GM12892 (cell line): ENCODE results near the gene TBCB.

Experiments
- POLR2A ChIP-seq: IDR thresholded peaks from 2 replicates; pipeline ENCODE4 v1.6.1; 2011; ENCODE audit warnings: low read depth, low read length, control low read depth
- POLR2AphosphoS5 ChIP-seq: IDR thresholded peaks from 2 replicates; pipeline ENCODE4 v1.6.1; 2011; ENCODE audit warnings: low read depth, low read length, control low read depth

DNA sequence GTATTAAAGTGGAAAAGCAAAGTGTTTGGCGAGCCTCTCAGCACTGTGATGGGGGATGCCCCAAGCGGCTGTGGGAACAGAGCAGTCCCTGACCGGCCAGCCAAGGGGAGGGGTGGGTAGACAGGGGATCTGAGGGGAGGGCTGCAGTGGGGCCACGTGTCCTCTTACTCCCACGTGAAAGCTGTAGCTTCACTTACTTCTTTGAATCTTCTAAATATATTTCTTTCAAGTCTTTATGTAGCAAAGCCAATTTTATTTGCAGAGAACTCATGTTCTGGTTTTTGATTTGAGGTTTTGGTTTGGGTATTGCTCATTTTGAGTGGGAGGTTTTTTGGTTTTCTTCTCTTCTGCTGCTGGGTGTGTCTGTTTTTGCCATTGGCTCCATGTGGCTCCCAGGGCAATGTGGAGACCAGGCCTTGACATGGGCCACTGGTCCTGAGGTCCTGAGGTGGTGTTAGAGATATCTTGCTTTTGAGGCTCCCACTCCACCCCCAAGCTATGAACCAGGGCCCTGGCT, 22.1 kb upstream of the TBCB start:
- TF ChIP-seq POLR2AphosphoS5 (no peak), POLR2A (no peak)
